ENCODE data around the gene COL21A1. TPM values are rescaled to one million over a fixed set of nuclear protein-coding genes. Genes with fewer than 3 reads are reported as not detected.
"Not testable (repeated sequence)": the region's sequence is repeated elsewhere in the genome, so short reads cannot be mapped to it uniquely, and the experiment has no call there.

COL21A1 gene
- total RNA-seq (2014; rRNA removed; shearing (Covaris generic)) = not detected in 2 replicates
- not detected in 2 replicates for polyA plus RNA-seq (2014; cell fraction: nucleus; rRNA removed)

- DNase-seq (ENCODE audit: extremely low read depth, low read depth) = no peak
Observed at GRCh38 chr6:56246881-56247653, at the start of gene COL21A1. COL21A1 (minus strand) TSS chr6:56247580; CDS start chr6:56182618, 64,962 bp downstream.

GRCh38 chr6:56293781-56294180, 46.4 kb upstream of the COL21A1 start:
- no peak for DNase-seq (ENCODE audit: extremely low read depth, low read depth)

GRCh38 chr6:56292505-56293181, 45.3 kb upstream of the COL21A1 start:
- DNase-seq (ENCODE audit: extremely low read depth, low read depth) = peak; percentile 49

- DNase-seq (ENCODE audit: extremely low read depth, low read depth) = no peak
Observed at GRCh38 chr6:56291302-56291917, 44.0 kb upstream of the COL21A1 start.

DNA sequence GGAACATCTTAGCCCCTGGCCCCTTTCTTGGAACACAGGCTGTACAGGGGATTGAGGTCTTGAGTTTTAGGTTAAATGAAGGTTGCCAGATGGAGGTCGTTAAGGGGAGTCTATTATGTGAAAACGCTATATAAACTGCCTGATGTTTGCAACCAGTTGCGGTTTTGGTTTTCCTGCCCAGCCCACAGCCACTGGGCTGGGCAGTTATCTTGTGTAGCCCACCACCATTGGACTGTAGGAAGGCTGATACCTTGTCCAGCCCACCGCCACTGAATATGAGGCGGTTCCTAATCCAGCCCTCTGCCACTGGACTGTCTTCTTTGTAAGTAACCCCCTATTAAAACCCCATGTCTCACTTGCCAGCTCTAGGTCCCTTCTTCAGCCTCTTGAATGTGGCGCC, 42.3 kb upstream of the COL21A1 start:
- DNase-seq (ENCODE audit: extremely low read depth, low read depth) = no peak

- no peak for DNase-seq (ENCODE audit: extremely low read depth, low read depth)
Observed at GRCh38 chr6:56288347-56288746, 41.0 kb upstream of the COL21A1 start.

DNA sequence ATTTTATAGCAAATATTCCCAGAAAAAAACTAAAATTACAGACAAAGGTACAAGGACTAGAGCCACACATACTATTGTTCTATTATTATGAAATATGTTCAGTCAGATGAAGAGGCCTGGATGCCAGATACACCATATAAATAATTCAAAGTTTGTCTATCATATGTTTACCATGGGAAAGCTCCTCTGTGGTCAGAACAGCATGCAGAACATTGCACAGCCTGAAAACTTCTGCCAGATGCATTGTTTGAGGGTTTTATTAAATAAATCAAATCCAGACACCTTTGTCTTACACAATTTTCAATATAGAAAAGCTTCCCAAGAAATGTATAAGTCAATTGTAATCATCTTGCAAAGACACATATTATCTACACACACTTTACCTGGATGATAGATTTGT, 35.0 kb upstream of the COL21A1 start:
- no peak for DNase-seq (ENCODE audit: extremely low read depth, low read depth)

- DNase-seq (ENCODE audit: extremely low read depth, low read depth) = no peak
Observed at GRCh38 chr6:56280126-56280525, 32.7 kb upstream of the COL21A1 start.

DNA sequence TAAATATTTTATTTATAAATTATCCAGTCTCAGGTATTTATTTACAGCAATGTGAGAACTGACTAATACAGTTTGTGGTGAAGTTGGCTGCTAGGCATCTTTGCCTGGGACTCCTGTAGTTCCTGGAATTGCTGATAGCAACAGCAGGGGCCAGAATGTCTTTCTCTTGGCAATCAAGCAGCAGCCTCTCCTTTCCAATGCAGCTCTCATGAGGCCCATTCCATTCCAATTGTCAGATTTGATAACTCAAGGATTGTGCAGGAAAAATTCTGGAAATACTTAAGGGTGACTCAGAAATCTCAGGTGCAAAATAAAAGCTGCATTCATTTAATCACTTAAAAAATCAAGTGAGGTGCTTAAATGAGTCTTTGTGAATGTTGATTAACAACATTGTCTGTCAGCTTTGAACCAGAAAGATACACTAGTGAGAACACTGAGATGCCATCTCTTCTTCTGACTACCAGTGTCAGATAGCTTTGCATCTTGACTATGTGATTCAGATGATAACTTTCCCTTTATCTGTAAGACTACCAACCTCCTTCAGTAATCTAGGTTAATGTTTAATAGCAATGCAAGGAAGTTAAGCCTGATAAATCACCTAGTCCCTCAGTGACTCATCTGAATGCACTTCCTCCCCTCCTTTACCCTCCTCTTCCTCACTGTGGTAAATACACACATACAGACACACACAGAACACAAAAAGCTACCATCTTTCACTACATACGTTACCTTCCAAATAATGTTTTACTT, 32.1 kb upstream of the COL21A1 start:
- DNase-seq (ENCODE audit: extremely low read depth, low read depth) = no peak

GRCh38 chr6:56278171-56278591, 30.8 kb upstream of the COL21A1 start:
- DNase-seq (ENCODE audit: extremely low read depth, low read depth) = no peak

DNA sequence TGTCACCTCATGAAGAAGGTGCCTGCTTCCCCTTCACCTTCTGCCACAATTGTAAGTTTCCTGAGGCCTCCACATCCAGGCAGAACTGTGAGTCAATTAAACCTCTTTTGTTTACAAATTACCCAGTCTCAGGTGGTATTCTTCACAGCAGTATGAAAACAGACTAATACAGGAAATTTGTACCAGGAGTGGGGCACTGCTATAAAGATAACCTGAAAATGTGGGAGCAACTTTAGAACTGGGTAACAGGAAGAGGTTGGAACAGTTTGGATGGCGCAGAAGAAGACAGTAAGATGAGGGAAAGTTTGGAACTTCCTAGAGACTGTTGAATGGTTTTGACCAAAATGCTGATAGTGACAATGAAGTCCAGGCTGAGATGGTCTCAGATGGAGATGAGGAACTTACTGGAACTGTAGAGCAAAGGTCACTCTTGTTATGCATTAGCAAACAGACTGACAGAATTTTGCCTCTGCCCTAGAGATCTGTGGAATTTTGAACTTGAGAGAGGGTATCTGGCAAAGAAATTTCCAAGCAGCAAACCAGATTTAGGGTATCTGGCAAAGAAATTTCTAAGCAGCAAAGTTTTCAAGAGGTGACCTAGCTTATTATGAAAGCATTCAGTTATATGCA, 23.5 kb upstream of the COL21A1 start:
- no peak for DNase-seq (ENCODE audit: extremely low read depth, low read depth)

- DNase-seq (ENCODE audit: extremely low read depth, low read depth) = no peak
Observed at GRCh38 chr6:56268266-56268665, 20.9 kb upstream of the COL21A1 start.

DNA sequence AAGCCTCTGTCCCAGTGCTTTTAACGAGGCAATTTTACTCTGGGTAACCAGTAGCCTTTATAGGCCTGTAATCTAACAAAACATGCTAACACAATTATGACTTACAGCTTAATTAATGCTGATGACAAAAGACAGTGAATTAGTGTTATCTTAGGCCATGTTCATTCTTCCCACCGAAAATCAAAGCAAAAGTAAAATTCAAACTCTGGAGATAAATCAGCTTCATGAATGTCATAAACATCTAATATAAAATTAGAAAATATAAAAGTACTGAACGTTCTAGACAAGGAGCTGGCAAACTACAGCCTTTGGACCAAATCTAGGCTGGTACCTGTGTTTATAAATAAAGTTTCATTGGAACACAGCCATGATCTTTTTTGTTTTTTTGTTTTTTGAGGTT, 18.6 kb upstream of the COL21A1 start:
- DNase-seq (ENCODE audit: extremely low read depth, low read depth) = no peak

- DNase-seq (ENCODE audit: extremely low read depth, low read depth) = no peak
Observed at GRCh38 chr6:56263596-56264315, 16.4 kb upstream of the COL21A1 start.

DNA sequence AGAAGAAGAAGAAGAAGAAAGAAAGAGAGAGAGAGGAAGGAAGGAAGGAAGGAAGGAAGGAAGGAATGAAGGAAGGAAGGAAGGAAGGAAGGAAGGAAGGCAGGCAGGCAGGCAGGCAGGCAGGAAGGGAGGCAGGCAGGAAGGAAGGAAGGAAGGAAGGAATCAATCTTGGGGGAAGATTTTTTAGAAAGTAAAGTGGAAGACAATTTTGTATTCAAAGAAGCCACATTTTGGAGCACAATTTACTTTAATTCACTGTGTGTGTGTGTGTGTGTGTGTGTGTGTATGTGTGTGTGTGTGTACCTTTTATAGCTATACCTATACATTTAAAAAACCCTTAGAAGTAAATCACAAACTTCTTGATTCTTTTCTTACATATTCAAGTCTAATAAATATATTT, 13.2 kb upstream of the COL21A1 start:
- not testable (repeated sequence) for DNase-seq (ENCODE audit: extremely low read depth, low read depth)

- DNase-seq (ENCODE audit: extremely low read depth, low read depth) = no peak
Observed at GRCh38 chr6:56259234-56260077, 12.1 kb upstream of the COL21A1 start.

- DNase-seq (ENCODE audit: extremely low read depth, low read depth) = no peak
Observed at GRCh38 chr6:56255349-56255748, 8.0 kb upstream of the COL21A1 start.

- DNase-seq (ENCODE audit: extremely low read depth, low read depth) = no peak
Observed at GRCh38 chr6:56250266-56250665, 2.9 kb upstream of the COL21A1 start.

GRCh38 chr6:56247654-56248122, 308 bp upstream of the COL21A1 start:
- no peak for DNase-seq (ENCODE audit: extremely low read depth, low read depth)
